GM04504 (cell line): ENCODE measurements around the gene ARHGAP27.

ENCODE experiments used
- DNase-seq: peaks from one replicate; pipeline ENCODE4 v3.0.0-alpha.2; 2012; ENCODE audit warnings: low read depth

ARHGAP27 gene

DNA sequence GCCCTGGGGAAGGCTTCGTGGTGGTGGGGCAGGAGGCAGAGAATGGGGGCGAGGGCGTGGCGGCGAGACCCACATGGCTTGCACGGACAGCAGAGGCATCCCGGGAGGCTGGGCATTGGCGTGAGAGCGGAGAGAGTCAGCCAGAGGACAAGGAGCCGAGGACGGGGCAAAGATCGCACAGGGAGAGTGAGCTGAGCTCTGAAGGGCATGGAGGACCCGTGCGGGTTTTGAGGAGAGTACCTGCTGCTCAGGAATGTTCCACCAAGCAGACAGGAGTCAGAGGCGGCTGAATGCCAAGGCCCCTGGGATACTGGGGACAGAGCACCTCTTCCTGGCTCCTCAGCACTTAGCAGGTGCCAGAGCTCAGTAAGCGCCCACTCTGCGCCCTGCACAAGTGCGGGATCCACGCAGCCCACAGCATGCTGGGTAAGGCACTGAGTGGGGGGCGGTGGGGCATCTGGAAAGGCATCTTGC lies 47.8 kb downstream of the ARHGAP27 start:
- no peak for DNase-seq

DNA sequence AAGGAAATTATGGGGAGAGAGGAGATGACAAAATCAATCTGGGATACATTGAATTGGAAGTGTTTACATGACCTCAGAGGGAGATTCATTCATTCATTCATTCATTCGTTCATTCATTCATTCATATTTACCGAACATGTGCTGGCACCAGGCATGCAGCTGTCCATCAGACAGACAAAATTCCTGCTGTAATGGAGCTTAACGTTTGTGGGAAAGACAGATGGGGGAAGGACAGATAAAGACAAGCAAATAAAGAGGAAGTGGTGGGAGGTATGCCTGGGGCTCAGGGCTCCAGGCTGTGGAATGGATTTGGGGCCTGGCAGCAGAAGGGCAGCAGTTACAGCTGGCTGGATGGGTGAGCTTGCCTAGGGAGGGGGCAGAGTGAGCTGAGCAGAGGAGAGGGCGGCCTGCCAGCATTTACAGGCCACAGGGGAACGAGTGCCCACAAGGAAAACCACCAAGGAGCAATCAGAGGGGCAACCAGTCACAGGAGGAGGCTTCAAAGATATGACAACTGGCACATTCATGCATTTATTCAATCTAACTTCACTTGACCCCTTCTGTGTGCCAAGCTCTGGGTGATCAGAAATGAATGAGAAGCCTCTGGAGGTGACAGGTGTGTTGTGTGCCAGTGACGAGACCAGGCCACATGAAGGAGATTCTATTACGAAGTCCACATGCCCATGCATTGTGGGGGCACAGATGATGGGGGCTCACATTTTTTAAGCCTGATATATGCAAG lies 48.5 kb downstream of the ARHGAP27 start:
- DNase-seq: no peak

GRCh38 chr17:45383003-45383402 lies 49.7 kb downstream of the ARHGAP27 start:
- no peak for DNase-seq

GRCh38 chr17:45382226-45382625 lies 50.4 kb downstream of the ARHGAP27 start:
- DNase-seq: no peak

DNA sequence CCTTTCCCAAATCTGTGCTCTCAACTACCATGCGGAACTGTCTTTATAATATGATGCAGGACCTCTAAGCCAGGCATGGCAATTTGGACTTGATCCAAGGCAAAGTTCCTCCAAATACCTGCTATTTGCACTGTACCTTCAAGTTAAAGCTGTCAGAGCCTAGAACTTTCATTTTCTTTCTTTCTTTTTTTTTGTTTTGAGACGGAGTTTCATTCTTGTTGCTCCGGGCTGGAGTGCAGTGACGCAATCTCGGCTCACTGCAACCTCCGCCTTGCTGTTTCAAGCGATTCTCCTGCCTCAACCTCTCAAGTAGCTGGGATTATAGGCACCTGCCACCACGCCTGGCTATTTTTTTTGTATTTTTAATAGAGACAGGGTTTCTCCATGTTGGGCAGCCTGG lies 51.7 kb downstream of the ARHGAP27 start:
- no peak for DNase-seq

DNA sequence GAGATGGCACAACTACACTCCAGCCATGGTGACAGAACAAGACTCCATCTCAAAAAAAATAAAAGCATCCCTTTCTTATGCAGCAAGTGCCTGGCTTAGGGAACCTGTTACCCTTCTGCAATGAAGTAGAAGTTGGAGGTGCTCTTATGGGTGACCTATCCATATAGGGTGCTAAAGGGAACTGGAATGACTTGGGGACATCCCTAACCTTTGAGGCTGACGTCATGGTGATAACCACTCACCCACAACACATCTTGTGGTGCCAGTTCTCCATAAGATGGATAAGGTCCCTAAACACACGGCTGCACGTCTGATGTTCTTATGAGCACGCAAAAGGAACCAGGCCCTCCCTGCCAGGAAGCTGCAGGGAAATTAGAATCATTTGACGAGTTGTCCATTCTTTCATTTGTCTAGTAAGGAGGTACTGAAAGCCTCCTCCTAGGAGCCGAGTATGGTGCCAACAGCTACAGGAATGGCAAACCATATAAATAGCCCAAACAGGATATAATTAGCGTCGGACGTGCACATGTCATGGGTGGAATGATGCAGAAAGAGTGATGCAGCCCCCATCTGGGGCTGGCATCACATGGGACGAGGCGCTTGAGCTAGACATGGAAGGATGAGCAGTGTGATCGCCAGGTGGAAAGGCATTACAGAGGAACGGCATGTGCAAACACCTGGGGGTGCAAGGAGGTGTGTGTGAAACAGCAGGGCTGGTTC lies 52.5 kb downstream of the ARHGAP27 start:
- DNase-seq: no peak

DNA sequence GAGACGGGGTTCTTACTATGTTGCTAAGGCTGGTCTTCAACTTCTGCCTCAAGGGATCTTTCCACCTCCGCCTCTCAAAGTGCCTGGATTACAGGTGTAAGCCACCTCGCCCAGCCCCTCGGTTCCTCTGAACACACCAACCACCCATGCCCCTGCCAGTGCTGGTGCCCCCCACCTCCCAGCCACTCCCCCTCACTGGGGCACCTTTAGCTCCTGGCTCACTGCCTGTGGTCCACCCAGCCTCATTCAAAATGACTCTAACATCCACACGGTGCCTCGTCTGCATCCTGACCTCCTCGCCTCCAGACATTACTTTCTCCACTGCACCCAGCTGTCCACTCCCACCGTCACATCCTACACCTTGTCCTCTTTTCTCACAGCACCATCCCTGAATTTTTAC lies 55.3 kb downstream of the ARHGAP27 start:
- DNase-seq: no peak

DNA sequence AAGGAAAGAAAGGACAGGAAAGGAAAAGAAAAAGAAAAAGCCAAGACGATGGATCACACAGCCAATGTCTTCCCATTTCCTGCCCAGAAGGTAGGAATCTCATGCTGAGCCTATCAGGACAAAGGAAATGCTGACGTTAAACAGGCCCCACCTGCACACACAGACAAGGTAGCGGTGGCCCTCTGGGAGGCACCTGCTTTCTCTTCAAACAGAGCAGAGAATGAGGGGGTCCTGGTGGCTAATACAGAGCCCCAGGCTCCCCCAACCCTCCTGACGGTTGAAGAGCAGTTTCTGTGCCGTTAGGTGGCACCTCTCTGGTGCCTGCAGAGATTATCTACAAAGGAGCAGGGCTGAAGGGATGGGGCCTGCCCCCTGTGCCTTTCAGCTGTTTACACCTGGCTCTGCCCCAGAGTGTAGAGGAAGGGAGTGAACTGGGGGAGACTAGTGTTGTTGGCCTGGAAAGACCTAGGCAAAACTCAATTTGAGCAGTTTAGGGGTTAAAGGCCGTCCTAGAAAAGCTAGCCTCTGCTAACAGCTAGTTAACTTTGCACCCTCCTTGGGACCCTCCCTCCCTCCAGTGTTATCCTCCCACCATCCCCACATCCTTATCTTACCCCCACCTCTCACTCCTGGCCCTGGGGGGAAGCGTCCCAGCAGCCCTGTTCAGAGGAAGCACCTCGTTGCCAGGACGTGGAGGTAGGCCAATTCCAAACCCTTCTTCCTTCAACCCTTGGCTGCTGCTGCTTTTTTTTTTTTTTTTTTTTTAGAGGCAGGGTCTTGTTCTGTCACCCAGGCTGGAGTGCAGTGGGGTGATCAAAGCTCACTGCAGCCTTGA lies 56.3 kb downstream of the ARHGAP27 start:
- DNase-seq: no peak

DNA sequence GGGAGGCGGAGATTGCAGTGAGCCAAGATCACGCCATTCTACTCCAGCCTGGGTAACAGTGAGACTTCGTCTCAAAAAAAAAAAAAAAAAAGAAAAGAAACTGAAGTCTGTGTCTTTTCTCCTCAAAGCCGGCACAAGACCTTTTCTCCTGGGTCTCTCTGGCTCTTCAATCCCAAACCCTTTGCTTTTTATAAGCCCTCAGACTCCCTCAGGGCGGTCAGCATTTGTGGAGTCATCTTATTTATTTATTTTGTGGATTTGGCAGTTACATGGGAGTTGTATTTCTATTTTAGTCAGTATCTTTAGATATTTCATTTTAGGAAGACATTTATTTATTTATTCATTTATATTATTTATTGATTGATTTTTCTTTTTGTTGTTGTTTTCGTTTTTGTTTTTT lies 58.2 kb downstream of the ARHGAP27 start:
- no peak for DNase-seq

- DNase-seq: no peak
Observed at GRCh38 chr17:45372325-45372869, 60.3 kb downstream of the ARHGAP27 start.

GRCh38 chr17:45371414-45372324 lies 61.0 kb downstream of the ARHGAP27 start:
- DNase-seq: peak; percentile 88

- DNase-seq: no peak
Observed at GRCh38 chr17:45370949-45371413, 61.7 kb downstream of the ARHGAP27 start.

- DNase-seq: no peak
Observed at GRCh38 chr17:45369421-45369820, 63.2 kb downstream of the ARHGAP27 start.

DNA sequence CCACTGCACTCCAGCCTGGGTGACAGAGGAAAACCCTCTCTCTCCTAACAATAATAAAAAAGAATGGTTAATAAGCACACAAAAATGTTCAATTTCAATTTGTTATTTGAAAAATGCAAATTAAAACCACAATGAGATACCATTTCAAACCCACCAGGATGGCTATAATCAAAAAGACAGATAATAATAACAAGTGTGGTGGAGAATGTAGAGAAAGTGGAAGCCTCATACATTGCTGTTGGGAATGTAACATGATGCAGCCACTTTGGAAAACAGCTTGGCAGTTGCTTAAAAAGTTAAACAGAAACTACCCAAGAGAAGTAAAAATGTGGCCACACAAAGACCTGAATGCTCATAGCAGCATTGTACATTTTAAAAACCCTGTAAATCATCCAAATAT lies 64.0 kb downstream of the ARHGAP27 start:
- no peak for DNase-seq

- no peak for DNase-seq
Observed at GRCh38 chr17:45367216-45367615, 65.5 kb downstream of the ARHGAP27 start.

GRCh38 chr17:45366691-45367090 lies 66.0 kb downstream of the ARHGAP27 start:
- no peak for DNase-seq

- DNase-seq: no peak
Observed at GRCh38 chr17:45366049-45366448, 66.6 kb downstream of the ARHGAP27 start.

DNA sequence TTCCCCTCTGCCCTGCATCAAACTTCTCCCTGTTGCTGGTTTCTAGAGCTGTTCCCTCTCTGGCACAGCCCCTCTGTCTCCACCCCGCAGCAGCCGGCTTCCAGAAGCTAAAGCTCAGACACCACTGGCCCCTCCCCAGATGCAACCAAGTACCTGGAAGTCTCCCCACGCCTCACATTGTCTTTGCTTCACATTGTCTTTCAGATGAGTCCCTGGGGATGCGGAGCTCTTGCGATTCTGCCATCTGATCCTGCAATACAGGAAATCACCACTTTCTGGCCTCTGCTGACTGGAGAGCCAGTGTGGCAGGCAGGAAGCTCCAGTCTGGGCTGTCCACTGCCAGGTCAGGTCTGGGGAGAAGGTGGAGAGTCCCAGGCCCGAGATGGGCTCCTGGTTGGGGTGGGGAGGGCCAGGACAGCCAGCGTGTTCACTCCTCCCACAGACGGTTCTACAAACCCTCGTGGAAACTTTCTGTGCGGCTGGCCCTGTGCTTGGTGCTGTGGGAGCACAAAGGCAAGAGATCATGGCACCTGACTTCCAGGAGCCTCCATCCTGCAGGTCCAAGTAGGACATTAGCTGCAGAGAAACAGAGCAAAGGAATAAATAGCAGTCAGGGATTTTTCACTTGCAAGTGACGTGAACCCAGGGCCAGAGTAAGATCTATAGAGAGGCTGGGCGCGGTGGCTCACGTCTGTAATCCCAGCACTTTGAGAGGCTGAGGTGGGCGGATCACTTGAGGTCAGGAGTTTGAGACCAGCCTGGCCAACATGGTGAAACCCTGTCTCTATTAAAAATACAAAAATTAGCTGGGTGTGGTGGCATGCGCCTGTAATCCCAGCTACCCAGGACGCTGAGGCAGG lies 67.9 kb downstream of the ARHGAP27 start:
- no peak for DNase-seq

GRCh38 chr17:45363498-45363897 lies 69.2 kb downstream of the ARHGAP27 start:
- no peak for DNase-seq

GRCh38 chr17:45361976-45362375 lies 70.7 kb downstream of the ARHGAP27 start:
- no peak for DNase-seq
